Astrocyte (in vitro differentiated cells and primary cell): Measurements from ENCODE around the gene CDC42EP4.

ENCODE experiments used
- CTCF ChIP-seq: IDR thresholded peaks from 2 replicates; pipeline ENCODE4 v1.5.1; 2011; ENCODE audit warnings: low read depth, mild to moderate bottlenecking, inconsistent platforms, low read length, moderate library complexity; ENCODE audit not compliant: insufficient read depth
- EZH2 ChIP-seq: IDR thresholded peaks from 2 replicates; pipeline ENCODE4 v1.6.1; 2012; ENCODE audit warnings: mild to moderate bottlenecking, low read length, inconsistent platforms; ENCODE audit not compliant: insufficient read depth

DNA sequence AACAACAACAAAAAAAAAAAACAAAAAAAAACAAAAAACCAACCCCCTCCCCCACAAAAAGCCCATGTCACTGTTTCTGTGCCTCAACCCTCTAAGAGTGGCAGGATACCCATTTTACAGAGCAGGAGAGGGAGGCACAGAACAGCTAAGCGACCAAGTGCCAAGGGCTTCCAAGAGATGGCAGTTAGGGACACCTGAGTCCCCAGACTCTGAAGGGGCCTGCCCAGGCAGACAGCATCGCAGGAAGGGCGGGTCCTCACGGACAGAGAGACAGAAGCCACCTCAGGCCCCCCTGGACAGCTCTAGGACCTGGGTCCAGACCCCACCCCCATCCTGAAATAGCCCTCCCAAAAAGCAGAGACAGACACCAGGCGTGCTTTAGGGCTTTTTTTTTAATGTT lies 28.6 kb downstream of the CDC42EP4 start:
- TF ChIP-seq CTCF (no peak), EZH2 (no peak)
